Measurements from ENCODE around the gene PRR7. TPM values are rescaled to one million over a fixed set of nuclear protein-coding genes. Genes with fewer than 3 reads are reported as not detected.

The PRR7 gene
- total RNA-seq, 1 experiment from 2014 or later = 23.2 TPM

DNA sequence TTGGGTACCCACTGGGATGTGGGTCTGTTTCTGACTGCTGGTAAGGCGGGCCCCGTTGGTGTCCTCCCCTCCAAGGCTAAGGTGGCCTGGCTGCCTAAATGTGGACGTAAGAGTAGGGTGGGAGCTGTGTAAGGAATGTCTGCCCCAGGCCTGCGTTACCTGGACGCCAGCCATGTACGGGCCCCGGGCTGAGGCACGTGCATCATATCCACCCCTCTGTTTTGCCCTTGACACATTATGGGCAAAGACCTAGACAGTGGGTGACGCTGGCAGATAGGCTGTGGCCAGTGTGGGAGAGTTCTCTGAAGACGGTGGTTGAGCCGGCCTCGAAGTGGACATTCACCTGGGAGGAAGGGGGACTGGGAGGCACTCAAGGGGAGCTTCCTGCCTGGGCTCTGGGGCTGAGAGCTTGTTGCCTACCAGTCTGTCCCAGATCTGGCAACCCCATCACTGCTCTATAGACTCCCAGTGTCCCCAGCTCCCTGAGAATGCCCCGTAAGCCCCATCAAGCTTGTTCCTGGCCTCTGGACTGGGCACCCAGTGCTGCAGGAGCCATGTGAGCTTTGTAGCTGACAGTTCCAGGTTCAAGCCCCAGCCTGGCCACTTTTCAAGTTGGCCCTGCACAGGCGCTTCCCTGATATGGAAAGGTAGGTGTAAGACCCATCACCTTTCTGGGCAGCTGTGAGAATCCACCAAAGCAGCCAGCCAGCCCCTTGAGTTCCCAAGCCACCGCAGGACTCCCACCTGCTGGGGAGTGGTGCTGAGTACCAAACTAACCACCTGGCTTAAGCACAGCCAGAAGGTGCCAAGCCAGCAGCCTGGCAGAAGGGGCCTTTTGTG lies 3.2 kb upstream of the PRR7 start:
- no TSS peak for BruUV-seq (replicated peaks)
- peaks cover 16% of the 10 kb centered on the region for H3K4me1 Mint-ChIP-seq (ENCODE audit: insufficient read depth, unreplicated experiment)
- CTCF ChIA-PET = interaction anchor here (0.5 to 5.2 kb wide), 7 partner anchors 12 to 333 kb away, joined by 3 to 54 read pairs (median 23); partner anchors contain the start of gene GRK6
- TF ChIP-seq, protein P1, sequence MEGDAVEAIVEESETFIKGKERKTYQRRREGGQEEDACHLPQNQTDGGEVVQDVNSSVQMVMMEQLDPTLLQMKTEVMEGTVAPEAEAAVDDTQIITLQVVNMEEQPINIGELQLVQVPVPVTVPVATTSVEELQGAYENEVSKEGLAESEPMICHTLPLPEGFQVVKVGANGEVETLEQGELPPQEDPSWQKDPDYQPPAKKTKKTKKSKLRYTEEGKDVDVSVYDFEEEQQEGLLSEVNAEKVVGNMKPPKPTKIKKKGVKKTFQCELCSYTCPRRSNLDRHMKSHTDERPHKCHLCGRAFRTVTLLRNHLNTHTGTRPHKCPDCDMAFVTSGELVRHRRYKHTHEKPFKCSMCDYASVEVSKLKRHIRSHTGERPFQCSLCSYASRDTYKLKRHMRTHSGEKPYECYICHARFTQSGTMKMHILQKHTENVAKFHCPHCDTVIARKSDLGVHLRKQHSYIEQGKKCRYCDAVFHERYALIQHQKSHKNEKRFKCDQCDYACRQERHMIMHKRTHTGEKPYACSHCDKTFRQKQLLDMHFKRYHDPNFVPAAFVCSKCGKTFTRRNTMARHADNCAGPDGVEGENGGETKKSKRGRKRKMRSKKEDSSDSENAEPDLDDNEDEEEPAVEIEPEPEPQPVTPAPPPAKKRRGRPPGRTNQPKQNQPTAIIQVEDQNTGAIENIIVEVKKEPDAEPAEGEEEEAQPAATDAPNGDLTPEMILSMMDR (IDR thresholded peaks at IDR 0.05; ENCODE audit: unreplicated experiment) = no peak
- POLR2A ChIA-PET = interaction anchor here (5.6 to 17.7 kb wide), 2 partner anchors 12 to 15 kb away, joined by 44 to 217 read pairs; partner anchors contain the start of gene GRK6
- no peaks in the 10 kb centered on the region for H3K27me3 Mint-ChIP-seq (ENCODE audit: insufficient read depth, unreplicated experiment)
- H3K4me3 Mint-ChIP-seq (ENCODE audit: unreplicated experiment) = no peak overlapping the region
- peaks cover 56% of the 10 kb centered on the region for H3K36me3 Mint-ChIP-seq (ENCODE audit: insufficient read depth, unreplicated experiment)
- intact Hi-C loops (cut with micrococcal nuclease) = no loop called here
- no peaks in the 10 kb centered on the region for H3K9me3 Mint-ChIP-seq (ENCODE audit: unreplicated experiment)
- H3K27ac Mint-ChIP-seq (ENCODE audit: low read depth, unreplicated experiment) = no peak overlapping the region
- DNase-seq (ENCODE audit: unreplicated experiment) = no peak

DNA sequence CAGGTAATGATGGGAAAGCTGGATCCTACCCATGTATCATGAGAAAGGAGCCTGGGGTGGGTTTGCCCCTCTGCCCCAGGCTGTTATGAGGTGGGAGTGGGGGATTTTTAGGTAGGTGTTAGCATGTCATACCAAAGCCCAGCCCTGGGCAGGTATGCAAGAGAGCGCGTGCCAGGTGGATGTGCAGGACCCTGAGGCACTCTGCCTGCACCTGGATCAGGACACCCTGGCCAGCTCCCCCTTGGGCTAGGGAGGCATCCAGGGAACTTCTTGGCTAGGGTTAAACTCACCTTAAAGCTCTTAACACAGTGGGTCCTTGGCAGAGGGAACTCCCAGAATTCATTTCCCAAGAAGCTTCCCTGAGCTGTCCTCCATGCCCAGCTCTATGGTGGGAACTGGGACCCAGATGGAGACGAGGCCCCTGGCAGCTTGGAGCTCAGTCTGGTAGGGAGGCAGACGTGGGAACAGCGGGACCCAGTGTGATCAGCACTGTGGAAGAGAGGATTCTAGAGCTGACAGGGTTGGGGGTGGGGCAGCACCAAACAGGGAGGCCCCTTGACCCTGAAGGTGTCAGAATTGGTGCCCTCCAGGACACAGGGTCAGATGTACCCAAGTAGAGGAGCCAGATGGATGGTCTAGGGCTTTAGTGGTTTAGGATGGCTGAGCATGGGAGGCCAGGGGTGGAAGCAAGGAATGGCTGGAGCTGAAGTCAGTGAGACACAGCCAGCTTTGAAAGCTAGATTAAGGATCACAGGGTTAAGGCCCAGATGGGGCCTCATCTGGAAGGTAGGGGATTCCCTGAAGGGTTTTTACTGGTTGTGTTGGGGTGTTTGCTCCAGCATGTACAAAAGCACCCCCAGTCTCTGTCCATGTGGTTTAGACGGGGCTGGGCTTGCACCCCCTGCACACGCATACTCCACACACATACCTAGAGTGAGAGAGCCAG lies 2.2 kb upstream of the PRR7 start:
- no peak for DNase-seq (ENCODE audit: unreplicated experiment)
- CTCF ChIA-PET = interaction anchor here (0.5 to 5.2 kb wide), 6 partner anchors 11 to 155 kb away, joined by 3 to 54 read pairs (median 24); partner anchors contain the start of gene GRK6
- no TSS peak for BruUV-seq (replicated peaks)
- Mint-ChIP-seq H3K9me3 (ENCODE audit: unreplicated experiment) (no peaks in the 10 kb centered on the region), H3K36me3 (ENCODE audit: insufficient read depth, unreplicated experiment) (peaks cover 46% of the 10 kb centered on the region), H3K27me3 (ENCODE audit: insufficient read depth, unreplicated experiment) (no peaks in the 10 kb centered on the region), H3K4me1 (ENCODE audit: insufficient read depth, unreplicated experiment) (peaks cover 21% of the 10 kb centered on the region), H3K27ac (ENCODE audit: low read depth, unreplicated experiment) (peak overlapping the region; percentile 37), H3K4me3 (ENCODE audit: unreplicated experiment) (peak overlapping the region; percentile 19)
- intact Hi-C loops (cut with micrococcal nuclease) = no loop called here
- TF ChIP-seq, protein P1 (IDR thresholded peaks at IDR 0.05; ENCODE audit: unreplicated experiment) = no peak
- POLR2A ChIA-PET = interaction anchor here (5.6 to 17.7 kb wide), 2 partner anchors 11 to 16 kb away, joined by 44 to 217 read pairs; partner anchors contain the start of gene GRK6

DNA sequence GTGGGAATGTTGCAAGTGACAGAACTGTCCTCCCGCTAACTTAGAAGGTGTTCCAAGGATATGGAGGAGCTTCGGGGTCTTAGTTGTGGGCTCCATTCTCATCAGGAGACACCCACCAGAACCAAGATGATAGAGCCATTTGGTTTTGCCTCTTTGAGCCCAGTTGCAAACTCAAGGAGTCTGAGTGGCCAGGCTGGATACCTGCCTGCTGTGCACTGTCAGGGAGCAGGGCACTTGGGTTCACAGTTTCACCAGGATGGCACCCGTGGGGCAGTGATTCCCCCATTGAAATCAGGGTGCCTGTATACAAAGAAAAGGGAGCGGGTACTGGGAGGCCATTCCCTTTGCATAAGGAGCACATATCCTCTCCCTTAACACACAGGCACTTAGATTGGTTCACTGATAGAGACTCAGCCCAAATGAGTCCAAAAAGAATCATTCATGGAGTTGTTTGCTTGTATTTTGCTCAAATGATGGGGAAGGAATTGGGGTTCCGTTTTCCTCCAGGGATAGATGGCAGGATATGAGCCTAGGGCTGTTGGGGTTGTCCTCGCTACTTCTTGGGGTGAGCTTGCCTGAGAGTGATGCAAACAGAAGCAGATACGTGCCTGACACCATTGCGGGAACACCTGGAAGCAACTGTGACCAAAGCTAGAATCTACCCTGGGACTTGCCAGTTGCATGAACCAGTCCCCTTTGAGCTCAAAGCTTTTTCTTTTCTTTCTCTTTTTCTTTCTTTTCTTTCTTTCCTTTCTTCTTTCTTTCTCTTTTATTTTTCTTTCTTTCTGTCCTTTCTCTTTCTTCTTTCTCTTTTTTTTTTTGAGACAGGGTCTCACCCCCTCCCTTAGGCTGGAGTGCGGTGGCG lies 1.3 kb upstream of the PRR7 start:
- Mint-ChIP-seq H3K4me3 (ENCODE audit: unreplicated experiment) (peak overlapping the region; percentile 75), H3K9me3 (ENCODE audit: unreplicated experiment) (no peaks in the 10 kb centered on the region), H3K27ac (ENCODE audit: low read depth, unreplicated experiment) (peak overlapping the region; percentile 37), H3K27me3 (ENCODE audit: insufficient read depth, unreplicated experiment) (no peaks in the 10 kb centered on the region), H3K36me3 (ENCODE audit: insufficient read depth, unreplicated experiment) (peaks cover 38% of the 10 kb centered on the region), H3K4me1 (ENCODE audit: insufficient read depth, unreplicated experiment) (peaks cover 21% of the 10 kb centered on the region)
- TF ChIP-seq, protein P1 (IDR thresholded peaks at IDR 0.05; ENCODE audit: unreplicated experiment) = no peak
- intact Hi-C loops (cut with micrococcal nuclease) = no loop called here
- DNase-seq (ENCODE audit: unreplicated experiment) = no peak
- TSS peak; percentile 31 for BruUV-seq (replicated peaks)
- POLR2A ChIA-PET = interaction anchor here (0.9 to 17.7 kb wide), 5 partner anchors 8 to 55 kb away, joined by 3 to 217 read pairs (median 44); partner anchors contain the start of genes GRK6 and PFN3
- CTCF ChIA-PET = interaction anchor here (0.5 to 13.2 kb wide), 9 partner anchors 10 to 136 kb away, joined by 3 to 277 read pairs (median 23); partner anchors contain the start of genes GRK6 and PFN3
